Regular cardiac myocyte (primary cell): Measurements from ENCODE around the gene ACAP1. TPM values are rescaled to one million over a fixed set of nuclear protein-coding genes. Genes with fewer than 3 reads are reported as not detected.

Source experiments
- total RNA-seq: library from RNA; depleted of rRNA; stranded (reverse); fragments of >200 nt; gene quantifications from 2 replicates; pipeline ENCODE4 v1.2.3, GENCODE V29; 2014

ACAP1 gene, protein sequence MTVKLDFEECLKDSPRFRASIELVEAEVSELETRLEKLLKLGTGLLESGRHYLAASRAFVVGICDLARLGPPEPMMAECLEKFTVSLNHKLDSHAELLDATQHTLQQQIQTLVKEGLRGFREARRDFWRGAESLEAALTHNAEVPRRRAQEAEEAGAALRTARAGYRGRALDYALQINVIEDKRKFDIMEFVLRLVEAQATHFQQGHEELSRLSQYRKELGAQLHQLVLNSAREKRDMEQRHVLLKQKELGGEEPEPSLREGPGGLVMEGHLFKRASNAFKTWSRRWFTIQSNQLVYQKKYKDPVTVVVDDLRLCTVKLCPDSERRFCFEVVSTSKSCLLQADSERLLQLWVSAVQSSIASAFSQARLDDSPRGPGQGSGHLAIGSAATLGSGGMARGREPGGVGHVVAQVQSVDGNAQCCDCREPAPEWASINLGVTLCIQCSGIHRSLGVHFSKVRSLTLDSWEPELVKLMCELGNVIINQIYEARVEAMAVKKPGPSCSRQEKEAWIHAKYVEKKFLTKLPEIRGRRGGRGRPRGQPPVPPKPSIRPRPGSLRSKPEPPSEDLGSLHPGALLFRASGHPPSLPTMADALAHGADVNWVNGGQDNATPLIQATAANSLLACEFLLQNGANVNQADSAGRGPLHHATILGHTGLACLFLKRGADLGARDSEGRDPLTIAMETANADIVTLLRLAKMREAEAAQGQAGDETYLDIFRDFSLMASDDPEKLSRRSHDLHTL
- total RNA-seq: 0.56 and 0.58 TPM in 2 replicates

DNA sequence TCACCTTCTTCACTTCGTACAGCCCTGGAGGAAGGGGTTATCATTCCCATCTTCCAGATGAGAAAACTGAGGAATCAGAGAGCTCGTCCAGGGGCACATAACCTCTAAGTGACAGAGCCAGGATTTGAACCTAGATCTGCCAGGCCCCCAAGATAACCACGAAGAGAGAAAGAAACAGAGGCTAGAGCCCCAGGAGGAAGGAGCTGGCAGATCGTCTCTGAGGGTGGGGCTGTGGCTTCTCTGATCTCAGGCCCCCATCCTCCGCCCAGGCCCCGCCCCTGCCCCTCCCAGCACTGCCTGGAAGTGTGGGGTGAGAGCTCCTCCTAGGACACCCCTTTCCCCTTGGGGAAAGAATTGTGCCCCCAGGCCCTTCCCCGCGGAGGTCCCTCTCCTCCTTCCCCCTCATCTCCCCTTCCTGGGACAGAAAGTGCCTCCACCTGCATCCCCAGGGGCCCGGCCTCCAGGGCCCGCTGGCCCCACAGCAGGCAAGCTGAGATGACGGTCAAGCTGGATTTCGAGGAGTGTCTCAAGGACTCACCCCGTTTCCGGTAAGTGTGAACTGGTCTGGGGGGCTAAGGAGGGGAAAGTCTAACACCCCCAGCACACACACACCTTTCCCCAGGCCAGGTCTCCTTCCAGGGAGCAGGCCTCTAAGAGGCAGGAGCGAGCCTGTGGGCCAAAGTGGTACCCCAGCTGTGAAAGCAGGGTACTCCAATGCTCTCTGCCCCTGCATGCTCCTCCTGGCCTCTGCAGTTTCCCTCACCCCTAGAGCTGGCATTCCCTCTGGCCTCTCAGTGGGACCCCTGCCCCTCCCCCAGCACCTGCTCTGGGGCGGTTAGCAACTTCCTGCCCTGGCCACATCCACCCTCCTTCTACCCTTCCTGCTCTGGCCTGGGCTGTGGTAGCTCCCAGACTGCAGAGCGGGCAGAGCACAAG, at the start of gene ACAP1:
Gene ACAP1 (plus strand): TSS at position 290 of the 936 bp plus-strand sequence. CDS start 206 bp downstream, at position 496.

GRCh38 chr17:7294614-7295153, 41.6 kb upstream of the ACAP1 start, which contains the start of gene YBX2:
YBX2 (minus strand) TSS chr17:7294639; CDS start chr17:7294500, 139 bp downstream.

GRCh38 chr17:7306911-7307685, 29.2 kb upstream of the ACAP1 start, which contains the start of gene EIF5A:
EIF5A (plus strand) TSS chr17:7307628; CDS start chr17:7309636, 2,008 bp downstream.

DNA sequence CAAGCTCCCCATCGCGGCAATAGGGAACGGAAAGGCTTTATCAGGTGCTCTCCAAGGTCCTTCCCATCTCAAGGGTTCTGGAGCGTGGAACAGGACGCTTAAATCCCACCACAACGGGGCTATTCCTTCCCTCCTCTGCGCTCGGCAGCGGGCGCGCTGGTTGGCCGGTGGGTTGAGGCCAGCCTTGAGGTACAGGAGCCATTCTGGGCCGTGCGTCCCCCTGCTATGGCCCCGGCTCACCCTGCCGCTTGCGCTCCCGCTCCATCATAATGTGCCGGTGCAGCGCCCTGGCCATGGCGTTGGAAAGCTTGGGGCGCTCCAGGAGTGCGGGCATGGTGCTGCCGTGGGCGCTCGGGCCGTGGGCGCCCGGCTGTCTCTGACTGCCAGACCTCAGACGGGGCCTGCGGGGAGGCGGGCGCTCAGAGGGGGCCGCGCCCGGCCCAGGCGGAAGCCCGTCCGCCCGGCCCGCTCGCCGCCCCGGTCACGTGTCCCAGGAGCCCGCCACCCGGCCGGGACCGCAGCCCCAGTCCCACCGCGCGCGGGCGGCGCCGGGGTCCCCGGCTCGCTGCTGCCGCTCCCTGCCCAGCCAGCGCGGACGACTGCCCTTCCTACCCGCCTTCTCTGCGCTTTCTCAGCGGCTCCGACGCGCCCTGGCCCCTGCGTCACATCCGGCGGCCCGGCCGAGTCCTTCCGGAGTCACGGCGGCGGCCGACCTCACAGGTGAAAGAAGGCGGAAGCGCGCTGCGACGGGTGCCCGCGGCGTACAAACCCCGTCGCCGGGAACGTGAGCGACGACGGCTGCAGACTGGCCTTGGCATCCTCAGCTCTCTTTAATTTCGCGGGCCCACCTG, 21.4 kb upstream of the ACAP1 start, which contains the start of gene GPS2:
Gene GPS2 (minus strand): TSS at position 642 of the 851 bp plus-strand sequence. CDS start 308 bp downstream, at position 334.

DNA sequence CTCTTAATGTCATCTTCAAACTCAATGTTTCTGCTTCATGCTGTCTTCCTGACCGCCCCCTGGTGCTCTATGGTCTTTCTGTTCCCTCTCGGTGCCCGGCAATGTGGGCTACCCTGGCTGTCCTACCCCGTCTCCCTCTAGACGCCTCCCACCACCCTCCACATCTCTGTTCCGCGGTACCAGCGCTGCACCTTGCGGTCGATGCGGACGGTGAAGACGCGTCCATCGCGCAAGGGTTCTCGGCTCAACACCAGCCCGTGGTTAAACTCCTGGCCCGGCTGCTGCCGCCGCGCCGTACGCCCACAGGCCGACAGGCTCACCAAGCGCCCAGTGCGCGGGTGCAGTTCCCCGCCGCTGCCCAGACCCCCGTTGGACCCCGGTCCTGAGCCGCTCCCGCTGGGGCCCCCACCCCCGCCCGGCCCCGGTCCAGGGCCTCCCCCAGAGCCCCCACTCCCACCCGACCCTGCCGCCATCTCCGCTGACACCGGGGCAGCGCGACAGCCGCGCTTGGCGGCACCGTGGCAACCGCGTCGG, 7.4 kb upstream of the ACAP1 start, which contains the start of gene NEURL4:
Gene NEURL4 (minus strand): TSS at position 496 of the 534 bp plus-strand sequence. CDS start 23 bp downstream, at position 473.

GRCh38 chr17:7351665-7352502, 15.6 kb downstream of the ACAP1 start, which contains the start of gene KCTD11:
KCTD11 (plus strand) TSS chr17:7352162.

GRCh38 chr17:7355053-7355452, 18.7 kb downstream of the ACAP1 start, which contains the start of gene TMEM95:
TMEM95 (plus strand) TSS chr17:7355156; CDS start chr17:7355205, 49 bp downstream.

GRCh38 chr17:7380855-7381683, 44.7 kb downstream of the ACAP1 start, which contains the start of gene TNK1:
TNK1 (plus strand) TSS chr17:7381089; CDS start chr17:7382927, 1,838 bp downstream.

GRCh38 chr17:7394452-7395191, 58.3 kb downstream of the ACAP1 start, which contains the start of gene PLSCR3:
PLSCR3 (minus strand) TSS chr17:7394525; CDS start chr17:7394110, 415 bp downstream.

Other genes with a start within 250 kb of the ACAP1 start
- not detected in 2 replicates for gene ASGR2, start 221.7 kb upstream of the ACAP1 start, total RNA-seq
- 0.56 and 0.58 TPM in 2 replicates for gene ASGR1, start 157.2 kb upstream of the ACAP1 start, total RNA-seq
- 12.7 and 16.3 TPM in 2 replicates for gene DLG4, start 116.7 kb upstream of the ACAP1 start, total RNA-seq
- gene ACADVL, start 116.6 kb upstream of the ACAP1 start, total RNA-seq: 261 and 425 TPM in 2 replicates
- gene DVL2, start 102.0 kb upstream of the ACAP1 start, total RNA-seq: 49.8 and 59.5 TPM in 2 replicates
- 40.0 and 40.8 TPM in 2 replicates for gene PHF23, start 97.1 kb upstream of the ACAP1 start, total RNA-seq
- 118 and 275 TPM in 2 replicates for gene GABARAP, start 94.1 kb upstream of the ACAP1 start, total RNA-seq
- gene CTDNEP1, start 84.8 kb upstream of the ACAP1 start, total RNA-seq: 14.4 and 19.9 TPM in 2 replicates
- gene ELP5, start 84.3 kb upstream of the ACAP1 start, total RNA-seq: 22.0 and 57.3 TPM in 2 replicates
- gene CLDN7, start 74.1 kb upstream of the ACAP1 start, total RNA-seq: 0.19 and 1.7 TPM in 2 replicates
- under 0.01 and 0.28 TPM in 2 replicates for gene SLC2A4, start 54.8 kb upstream of the ACAP1 start, total RNA-seq
- 0.56 TPM in 1 of 2 replicates, not detected in the other for gene YBX2, start 41.9 kb upstream of the ACAP1 start, total RNA-seq
- gene EIF5A, start 28.9 kb upstream of the ACAP1 start, total RNA-seq: 474 and 1,218 TPM in 2 replicates
- gene GPS2, start 21.2 kb upstream of the ACAP1 start, total RNA-seq: 26.8 and 41.8 TPM in 2 replicates
- gene NEURL4, start 7.2 kb upstream of the ACAP1 start, total RNA-seq: 12.7 and 23.8 TPM in 2 replicates
- gene KCTD11, start 15.6 kb downstream of the ACAP1 start, total RNA-seq: 10.4 and 13.5 TPM in 2 replicates
- gene TMEM95, start 18.6 kb downstream of the ACAP1 start, total RNA-seq: not detected in 2 replicates
- under 0.01 and 0.28 TPM in 2 replicates for gene TNK1, start 44.6 kb downstream of the ACAP1 start, total RNA-seq
- 14.4 and 15.5 TPM in 2 replicates for gene PLSCR3, start 58.0 kb downstream of the ACAP1 start, total RNA-seq
- gene TMEM256, start 67.6 kb downstream of the ACAP1 start, total RNA-seq: 88.0 and 144 TPM in 2 replicates
- gene NLGN2, start 71.3 kb downstream of the ACAP1 start, total RNA-seq: 2.3 and 4.2 TPM in 2 replicates
- not detected in 2 replicates for gene SPEM1, start 83.8 kb downstream of the ACAP1 start, total RNA-seq
- gene SPEM2, start 89.1 kb downstream of the ACAP1 start, total RNA-seq: not detected in 2 replicates
- gene SPEM3, start 92.3 kb downstream of the ACAP1 start, total RNA-seq: not detected in 2 replicates
- 1.5 and 2.3 TPM in 2 replicates for gene TMEM102, start 98.9 kb downstream of the ACAP1 start, total RNA-seq
- 2.5 and 14.7 TPM in 2 replicates for gene FGF11, start 103.0 kb downstream of the ACAP1 start, total RNA-seq
- gene CHRNB1, start 108.5 kb downstream of the ACAP1 start, total RNA-seq: 2.3 and 3.9 TPM in 2 replicates
- 14.8 and 21.4 TPM in 2 replicates for gene ZBTB4, start 143.1 kb downstream of the ACAP1 start, total RNA-seq
- not detected in 2 replicates for gene SLC35G6, start 144.9 kb downstream of the ACAP1 start, total RNA-seq
- gene POLR2A, start 147.8 kb downstream of the ACAP1 start, total RNA-seq: 49.6 and 88.0 TPM in 2 replicates
- gene TNFSF12, start 212.5 kb downstream of the ACAP1 start, total RNA-seq: 3.6 and 14.1 TPM in 2 replicates
- gene TNFSF13, start 222.2 kb downstream of the ACAP1 start, total RNA-seq: 0.38 and 1.1 TPM in 2 replicates
- 71.0 and 99.3 TPM in 2 replicates for gene SENP3, start 225.4 kb downstream of the ACAP1 start, total RNA-seq
- gene CD68, start 243.1 kb downstream of the ACAP1 start, total RNA-seq: 7.5 and 15.2 TPM in 2 replicates
- gene MPDU1, start 247.3 kb downstream of the ACAP1 start, total RNA-seq: 54.4 and 115 TPM in 2 replicates